RWPE1 (cell line): ENCODE measurements around the gene SIAH1.
"Not testable (repeated sequence)": the region's sequence is repeated elsewhere in the genome, so short reads cannot be mapped to it uniquely, and the experiment has no call there.

Experiments used
- CTCF ChIA-PET: fragments of 350-600 bp; sonication (Branson Sonifier 250); formaldehyde crosslinking; extraction: SDS; loops from one replicate; lab custom pipeline; 2021; lab: Yijun Ruan, JAX
- POLR2A ChIA-PET: fragments of 400-600 bp; formaldehyde crosslinking; extraction: SDS; loops from one replicate; lab custom pipeline; 2020; ENCODE audit warnings: antibody characterized with exemption; ENCODE audit not compliant: low non-redundant PET; lab: Yijun Ruan, JAX
- DNase-seq: peaks from one replicate; pipeline ENCODE4 v3.0.0; 2012; ENCODE audit warnings: low spot score
- H3K27ac ChIP-seq: fragments of 450-650 bp; 2 replicates; pipeline ENCODE4 v1.5.1; 2017
- CTCF ChIP-seq: fragments of 450-650 bp; conservative IDR thresholded peaks from 2 replicates; pipeline ENCODE4 v1.5.1; 2017; ENCODE audit warnings: low read depth, mild to moderate bottlenecking

The SIAH1 gene

GRCh38 chr16:48383009-48383876, 2.0 kb downstream of the SIAH1 start:
- POLR2A ChIA-PET, result interaction anchor here (1.1 kb wide), 1 partner anchor 17 kb away, joined by 3 read pairs; no protein-coding TSS in a partner anchor
- no peak for DNase-seq
- H3K27ac ChIP-seq, result no peak overlapping the region
- CTCF ChIA-PET, result interaction anchor here (0.7 kb wide), 2 partner anchors 15 to 148 kb away, joined by 3 to 4 read pairs; no protein-coding TSS in a partner anchor
- no peak for TF ChIP-seq CTCF

- CTCF ChIA-PET, result interaction anchor here (0.6 kb wide), 1 partner anchor 33 kb away, joined by 6 read pairs; no protein-coding TSS in a partner anchor
- no peak for TF ChIP-seq CTCF
- POLR2A ChIA-PET, result no interaction called here
- no peak overlapping the region for H3K27ac ChIP-seq
- no peak for DNase-seq
These were observed 3.1 kb downstream of the SIAH1 start for GRCh38 chr16:48382131-48382530.

- DNase-seq, result no peak
- CTCF ChIA-PET, result no interaction called here
These were observed 4.0 kb downstream of the SIAH1 start for GRCh38 chr16:48381201-48381600.

GRCh38 chr16:48378836-48379235, 6.4 kb downstream of the SIAH1 start:
- no peak for DNase-seq
- ChIA-PET POLR2A (no interaction called here), CTCF (no interaction called here)

More at GRCh38 chr16:48381201-48381600, 4.0 kb downstream of the SIAH1 start:
- POLR2A ChIA-PET, result no interaction called here
- no peak for TF ChIP-seq CTCF
- no peak overlapping the region for H3K27ac ChIP-seq

GRCh38 chr16:48378276-48378675, 6.9 kb downstream of the SIAH1 start:
- peak overlapping the region; percentile 68 for H3K27ac ChIP-seq
- ChIA-PET CTCF (no interaction called here), POLR2A (no interaction called here)
- no peak for TF ChIP-seq CTCF
- DNase-seq, result no peak

More at GRCh38 chr16:48378836-48379235, 6.4 kb downstream of the SIAH1 start:
- H3K27ac ChIP-seq, result no peak overlapping the region
- TF ChIP-seq CTCF, result no peak

GRCh38 chr16:48377301-48377700, 7.9 kb downstream of the SIAH1 start:
- ChIA-PET POLR2A (interaction anchor here (0.6 kb wide), 1 partner anchor 15 kb away, joined by 4 read pairs; no protein-coding TSS in a partner anchor), CTCF (interaction anchor here (0.6 to 1.1 kb wide), 4 partner anchors 25 to 253 kb away, joined by 3 to 7 read pairs (median 4); no protein-coding TSS in a partner anchor)
- not testable (repeated sequence) for DNase-seq
- peak overlapping the region; percentile 68 for H3K27ac ChIP-seq

- DNase-seq, result no peak
- POLR2A ChIA-PET, result no interaction called here
- no peak for TF ChIP-seq CTCF
- CTCF ChIA-PET, result no interaction called here
- H3K27ac ChIP-seq, result no peak overlapping the region
These were observed 11.0 kb downstream of the SIAH1 start for GRCh38 chr16:48374255-48374654.
